Uterus (tissue), 2 donors: ENCODE results near the gene TMEM220.

Experiments
- POLR2A ChIP-seq, 2 donors: fragments of 450-650 bp; IDR thresholded peaks; one replicate each; pipeline ENCODE4 v1.6.1; 2016; ENCODE audit warnings: antibody characterized with exemption in 2 of 2, mild to moderate bottlenecking in 1 of 2, moderate library complexity in 1 of 2
- TF ChIP-seq, protein P1 (sequence below), 4 experiments: fragments of 200-600 bp in 2 of 4; fragments of 450-650 bp in 2 of 4; sonication (generic) in 2 of 4; IDR thresholded peaks; one replicate each; pipeline ENCODE4 v1.5.1; 2016 to 2019; ENCODE audit warnings: antibody characterized with exemption in 4 of 4, mild to moderate bottlenecking in 2 of 4, moderate library complexity in 1 of 4

DNA sequence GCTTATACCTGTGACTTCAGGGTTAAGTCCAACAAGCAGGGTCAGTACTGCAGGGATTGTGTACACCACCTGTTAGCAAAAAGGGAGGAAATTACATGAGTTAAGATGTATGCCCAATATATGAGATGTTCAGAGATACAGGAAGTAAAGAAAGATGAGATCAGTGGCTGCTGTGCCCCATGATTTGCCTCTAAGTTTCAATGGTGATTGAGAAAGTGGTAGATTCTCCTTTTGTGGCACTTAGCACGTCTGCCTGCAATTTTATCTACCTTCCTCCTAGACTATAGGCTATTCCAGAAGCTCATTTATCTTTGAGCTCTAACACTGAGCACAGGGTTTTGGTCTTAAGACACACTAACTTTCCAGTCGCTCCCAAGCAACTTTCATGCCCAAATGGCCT lies 3.6 kb downstream of the TMEM220 start:
- TF ChIP-seq, protein P1, sequence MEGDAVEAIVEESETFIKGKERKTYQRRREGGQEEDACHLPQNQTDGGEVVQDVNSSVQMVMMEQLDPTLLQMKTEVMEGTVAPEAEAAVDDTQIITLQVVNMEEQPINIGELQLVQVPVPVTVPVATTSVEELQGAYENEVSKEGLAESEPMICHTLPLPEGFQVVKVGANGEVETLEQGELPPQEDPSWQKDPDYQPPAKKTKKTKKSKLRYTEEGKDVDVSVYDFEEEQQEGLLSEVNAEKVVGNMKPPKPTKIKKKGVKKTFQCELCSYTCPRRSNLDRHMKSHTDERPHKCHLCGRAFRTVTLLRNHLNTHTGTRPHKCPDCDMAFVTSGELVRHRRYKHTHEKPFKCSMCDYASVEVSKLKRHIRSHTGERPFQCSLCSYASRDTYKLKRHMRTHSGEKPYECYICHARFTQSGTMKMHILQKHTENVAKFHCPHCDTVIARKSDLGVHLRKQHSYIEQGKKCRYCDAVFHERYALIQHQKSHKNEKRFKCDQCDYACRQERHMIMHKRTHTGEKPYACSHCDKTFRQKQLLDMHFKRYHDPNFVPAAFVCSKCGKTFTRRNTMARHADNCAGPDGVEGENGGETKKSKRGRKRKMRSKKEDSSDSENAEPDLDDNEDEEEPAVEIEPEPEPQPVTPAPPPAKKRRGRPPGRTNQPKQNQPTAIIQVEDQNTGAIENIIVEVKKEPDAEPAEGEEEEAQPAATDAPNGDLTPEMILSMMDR (IDR thresholded peaks at IDR 0.05), result no peak
- no peak for TF ChIP-seq POLR2A (IDR thresholded peaks at IDR 0.05)
